NCI-H2227 treated with DMSO at 0.1 percent for 48 hours (cell line): ENCODE measurements around the gene EPS8L1.
A peak's percentile ranks its signal among the peaks of the same experiment; 100 is the strongest.
"Not testable (repeated sequence)": the region's sequence is repeated elsewhere in the genome, so short reads cannot be mapped to it uniquely, and the experiment has no call there.

Experiments used
- DNase-seq: peaks from one replicate; lab custom pipeline; 2025; lab: John Stamatoyannopoulos, UW

The EPS8L1 gene

DNA sequence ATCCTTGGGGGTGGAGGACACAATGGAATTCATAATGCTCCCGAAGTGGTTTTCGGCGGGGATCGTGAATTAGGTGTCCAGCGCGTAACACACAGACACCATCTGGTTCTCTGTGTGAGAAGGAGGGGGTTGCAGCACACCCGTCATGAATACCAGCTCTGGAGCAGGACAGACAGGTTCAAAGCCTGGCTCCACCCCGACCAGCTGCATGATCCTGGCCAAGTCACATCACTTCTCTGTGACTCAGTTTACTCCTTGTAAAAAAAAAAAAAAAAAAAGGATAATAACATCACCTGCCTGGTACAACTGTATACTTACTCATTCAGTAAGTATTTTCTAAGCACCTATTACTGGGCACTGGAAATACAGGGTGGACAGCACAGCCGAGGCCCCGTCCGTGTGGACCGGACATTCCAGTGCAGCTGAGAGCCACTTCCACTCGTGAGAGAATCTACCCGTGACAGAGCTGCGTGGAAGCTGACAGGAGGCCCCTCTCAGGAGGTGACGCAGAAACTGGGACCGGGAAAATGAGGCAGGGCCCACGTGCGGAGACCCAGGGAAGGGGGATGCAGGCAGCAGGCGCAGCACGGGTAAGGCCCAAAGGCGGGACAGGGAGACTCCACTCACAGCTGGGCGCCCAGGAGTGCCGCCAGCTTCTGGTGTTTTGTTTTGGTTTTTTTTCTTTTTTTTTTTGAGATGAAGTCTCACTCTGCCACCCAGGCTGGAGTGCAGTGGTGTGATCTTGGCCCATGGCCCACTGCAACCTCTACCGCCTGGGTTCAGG, 24.7 kb upstream of the EPS8L1 start:
- no peak for DNase-seq

- DNase-seq, result no peak
Measured at GRCh38 chr19:55053735-55054134, 21.9 kb upstream of the EPS8L1 start.

GRCh38 chr19:55056827-55057226, 18.8 kb upstream of the EPS8L1 start:
- no peak for DNase-seq

DNA sequence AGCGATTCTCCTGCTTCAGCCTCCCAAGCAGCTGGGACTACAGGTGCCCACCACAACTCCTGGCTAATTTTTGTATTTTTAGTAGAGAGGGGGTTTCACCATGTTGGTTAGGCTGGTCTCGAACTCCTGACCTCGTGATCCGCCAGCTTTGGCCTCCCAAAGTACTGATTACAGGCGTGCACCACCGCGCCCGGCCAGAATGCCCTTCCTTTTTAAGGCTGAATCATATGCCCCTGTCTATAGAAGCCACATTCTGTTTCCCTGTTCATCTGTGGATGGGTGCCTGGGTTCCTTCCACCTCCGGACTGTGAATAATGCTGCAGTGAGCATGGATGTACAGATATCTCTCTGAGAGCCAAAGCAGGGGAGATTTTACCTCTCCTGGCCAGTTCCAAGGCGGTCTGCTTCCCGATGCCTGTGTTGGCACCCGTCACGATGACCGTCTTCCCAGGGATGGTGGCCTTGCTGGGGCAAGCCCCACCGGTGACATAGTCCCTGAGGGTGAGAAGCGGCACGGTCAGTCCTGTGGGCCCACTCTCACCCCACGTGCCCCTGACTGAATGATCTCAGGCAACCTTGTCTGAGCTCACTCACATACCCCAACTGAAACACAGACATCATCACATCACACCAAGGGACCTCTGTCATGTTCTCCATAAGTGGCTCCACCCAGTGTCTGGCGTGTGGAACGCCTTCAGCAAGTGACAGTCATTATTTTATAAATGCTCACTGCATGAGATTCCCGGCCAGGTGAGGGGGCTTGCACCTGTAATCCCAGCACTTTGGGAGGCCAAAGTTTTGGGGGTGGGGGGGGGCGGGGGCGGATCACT, 16.7 kb upstream of the EPS8L1 start:
- no peak for DNase-seq

DNA sequence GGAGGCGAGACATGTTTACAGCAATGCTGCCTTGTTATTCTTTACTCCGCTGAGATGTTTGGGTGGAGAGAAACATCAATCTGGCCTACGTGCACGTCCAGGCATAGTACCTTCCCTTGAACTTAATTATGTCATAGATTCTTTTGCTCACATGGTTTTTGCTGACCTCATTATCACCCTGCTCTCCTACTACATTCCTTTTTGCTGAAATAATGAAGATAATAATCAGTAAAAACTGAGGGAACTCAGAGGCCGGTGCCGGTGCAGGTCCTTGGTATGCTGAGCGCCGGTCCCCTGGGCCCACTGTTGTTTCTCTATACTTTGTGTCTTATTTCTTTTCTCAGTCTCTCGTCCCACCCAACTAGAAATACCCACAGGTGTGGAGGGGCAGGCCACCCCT, 15.4 kb upstream of the EPS8L1 start:
- not testable (repeated sequence) for DNase-seq

DNA sequence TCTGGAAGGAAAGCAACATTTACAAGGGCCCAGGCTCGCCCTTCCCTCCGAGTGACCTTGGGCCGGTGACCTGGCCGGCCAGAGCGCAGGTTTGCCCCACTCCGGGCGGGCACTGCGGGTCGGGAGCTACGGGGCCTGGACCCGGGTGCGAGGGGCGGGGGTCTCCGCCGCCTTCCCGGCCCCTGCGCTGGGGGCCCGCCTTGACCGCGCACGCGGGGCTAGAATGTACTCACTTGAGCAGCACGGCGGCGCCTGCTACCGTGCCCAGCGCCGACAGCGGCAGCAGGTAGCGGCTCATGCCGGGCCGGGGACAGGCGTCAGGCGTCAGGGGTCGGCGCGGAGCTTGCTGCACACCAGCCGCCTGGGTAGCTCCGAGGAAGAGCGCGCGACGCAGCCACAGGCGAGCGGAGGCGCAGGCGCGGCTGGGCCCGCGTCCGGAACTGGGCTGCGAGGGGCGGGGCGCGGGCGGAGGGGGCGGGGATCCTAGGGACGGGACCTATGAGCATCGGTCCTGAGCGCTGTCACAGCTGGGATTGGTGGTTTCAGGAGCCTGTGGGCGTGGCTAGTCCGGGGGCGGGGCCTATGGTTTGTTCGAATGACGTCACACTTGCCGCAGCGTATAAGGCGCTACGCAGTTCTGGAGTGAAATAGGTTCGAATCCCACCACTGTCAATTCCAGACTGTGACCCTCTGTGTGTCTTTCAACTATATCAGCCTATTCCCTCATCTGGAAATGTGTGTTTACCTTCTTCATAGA, 12.8 kb upstream of the EPS8L1 start, which contains the start of gene RDH13:
TSS of gene RDH13 (minus strand) at position 414 of the 757 bp plus-strand sequence. CDS start at position 298, 116 bp downstream.
- peak; percentile 100 for DNase-seq

DNA sequence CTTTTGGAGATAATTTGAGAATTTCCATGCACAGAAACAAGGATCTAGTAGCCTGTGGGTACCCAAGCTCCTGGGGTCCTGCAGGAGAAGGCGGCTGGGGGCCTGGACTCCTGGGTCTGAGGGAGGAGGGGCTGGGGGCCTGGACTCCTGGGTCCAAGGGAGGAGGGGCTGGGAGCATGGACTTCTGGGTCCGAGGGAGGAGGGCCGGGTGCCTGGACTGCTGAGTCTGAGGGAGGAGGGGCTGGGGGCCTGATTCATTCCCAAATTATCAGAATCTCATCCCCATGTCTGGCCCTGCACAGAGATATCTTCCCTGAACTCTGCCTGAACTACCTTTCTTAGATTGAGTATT, 12.2 kb upstream of the EPS8L1 start:
- no peak for DNase-seq

GRCh38 chr19:55065516-55065915, 10.2 kb upstream of the EPS8L1 start:
- DNase-seq, result not testable (repeated sequence)

GRCh38 chr19:55066107-55066709, 9.5 kb upstream of the EPS8L1 start:
- no peak for DNase-seq

DNA sequence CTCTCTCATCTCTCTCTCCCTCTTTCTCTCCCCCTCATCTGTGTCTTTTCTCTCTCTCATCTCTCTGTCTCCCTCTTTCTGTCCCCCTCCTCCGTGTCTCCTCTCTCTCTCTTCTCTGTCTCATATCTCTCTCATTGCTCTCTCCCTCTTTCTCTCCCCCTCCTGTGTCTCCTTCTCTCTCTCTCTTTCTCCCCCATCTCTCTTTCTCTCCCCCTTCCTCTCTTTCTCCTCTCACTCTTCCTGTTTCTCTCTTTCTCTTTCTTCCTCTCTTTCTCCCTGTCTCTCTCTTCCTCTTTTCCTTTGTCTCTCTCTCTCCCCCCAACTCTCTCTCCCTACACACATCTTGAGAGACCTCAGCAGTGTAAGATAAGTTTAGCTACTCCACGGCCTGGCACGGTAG, 7.8 kb upstream of the EPS8L1 start:
- no peak for DNase-seq

GRCh38 chr19:55068950-55069864, 6.5 kb upstream of the EPS8L1 start:
- peak; percentile 82 for DNase-seq

GRCh38 chr19:55069865-55070197, 5.8 kb upstream of the EPS8L1 start:
- DNase-seq, result no peak

- DNase-seq, result no peak
Measured at GRCh38 chr19:55070466-55071128, 5.1 kb upstream of the EPS8L1 start.

DNA sequence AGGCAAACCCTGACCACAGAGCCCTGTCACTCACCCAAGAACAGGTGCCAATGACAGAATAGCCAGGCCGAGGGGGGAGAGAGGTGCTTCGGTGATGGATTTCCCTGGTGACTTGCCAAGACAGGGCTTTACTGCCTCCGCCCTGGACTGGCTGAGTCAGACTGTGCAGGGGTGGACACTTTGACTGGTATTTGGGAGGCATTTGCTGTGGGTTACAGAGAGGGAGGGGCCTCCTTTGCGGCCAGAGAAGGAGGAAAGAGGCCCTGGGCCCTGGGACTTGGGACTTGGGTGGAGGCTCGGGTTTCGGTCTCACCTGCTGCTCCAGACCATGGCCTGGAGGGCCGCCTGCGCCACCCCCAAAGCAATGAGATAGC, 4.6 kb upstream of the EPS8L1 start:
- DNase-seq, result no peak

GRCh38 chr19:55071913-55072312, 3.8 kb upstream of the EPS8L1 start:
- DNase-seq, result no peak

DNA sequence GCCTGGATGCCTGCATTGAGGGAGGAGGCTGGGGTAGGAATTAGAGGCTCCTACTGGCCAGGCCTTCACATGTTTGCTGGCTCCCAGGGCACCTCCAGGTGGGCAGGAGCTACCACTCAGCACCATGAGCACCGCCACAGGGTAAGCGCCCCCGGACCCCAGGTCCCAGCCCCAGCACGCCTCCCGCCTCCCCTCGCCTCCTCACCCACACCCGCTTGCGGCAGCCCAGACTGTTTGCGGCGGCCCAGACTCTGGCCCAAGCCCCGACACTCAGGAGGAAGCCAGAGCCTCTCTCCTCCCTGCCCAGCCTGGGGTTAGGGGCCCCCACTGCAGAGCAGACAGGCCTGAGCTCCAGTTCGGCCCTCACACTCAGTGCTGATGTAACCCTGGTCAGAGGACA, 652 bp downstream of the EPS8L1 start:
- DNase-seq, result no peak

- no peak for DNase-seq
Measured at GRCh38 chr19:55077106-55077505, 1.4 kb downstream of the EPS8L1 start.

GRCh38 chr19:55078996-55079395, 3.3 kb downstream of the EPS8L1 start:
- DNase-seq, result no peak

- DNase-seq, result no peak
Measured at GRCh38 chr19:55079400-55080038, 3.9 kb downstream of the EPS8L1 start.
